ENCODE results near the gene LCNL1. TPM values are rescaled to one million over a fixed set of nuclear protein-coding genes. Genes with fewer than 3 reads are reported as not detected.
"Not testable (repeated sequence)": the region's sequence is repeated elsewhere in the genome, so short reads cannot be mapped to it uniquely, and the experiment has no call there.

The LCNL1 gene
- total RNA-seq, 1 experiment from 2014 or later: not detected

GRCh38 chr9:137030538-137031527, 48.0 kb downstream of the LCNL1 start:
- TF ChIP-seq CTCF (IDR thresholded peaks at IDR 0.05; ENCODE audit: unreplicated experiment): no peak
- no peak overlapping the region for H3K27ac Mint-ChIP-seq (ENCODE audit: low read depth, unreplicated experiment)
- H3K4me1 Mint-ChIP-seq (ENCODE audit: insufficient read depth, unreplicated experiment): peaks cover 8% of the 10 kb centered on the region
- no TSS peak for BruUV-seq (replicated peaks)
- POLR2A ChIA-PET: interaction anchor here (0.6 kb wide), 1 partner anchor 394 kb away, joined by 3 read pairs; no protein-coding TSS in a partner anchor
- DNase-seq (ENCODE audit: unreplicated experiment): no peak
- H3K27me3 Mint-ChIP-seq (ENCODE audit: insufficient read depth, unreplicated experiment): no peaks in the 10 kb centered on the region
- intact Hi-C loops (cut with micrococcal nuclease): no loop called here
- H3K4me3 Mint-ChIP-seq (ENCODE audit: unreplicated experiment): no peak overlapping the region
- CTCF ChIA-PET: interaction anchor here (0.7 to 8.1 kb wide), 10 partner anchors 14 to 312 kb away, joined by 3 to 85 read pairs (median 8); partner anchors contain the start of genes NPDC1 and SAPCD2
- H3K36me3 Mint-ChIP-seq (ENCODE audit: insufficient read depth, unreplicated experiment): peaks cover 5% of the 10 kb centered on the region
- H3K9me3 Mint-ChIP-seq (ENCODE audit: unreplicated experiment): no peaks in the 10 kb centered on the region

- DNase-seq (ENCODE audit: unreplicated experiment): no peak
- Mint-ChIP-seq H3K27me3 (ENCODE audit: insufficient read depth, unreplicated experiment) (no peaks in the 10 kb centered on the region), H3K4me1 (ENCODE audit: insufficient read depth, unreplicated experiment) (peaks cover 8% of the 10 kb centered on the region), H3K9me3 (ENCODE audit: unreplicated experiment) (no peaks in the 10 kb centered on the region), H3K36me3 (ENCODE audit: insufficient read depth, unreplicated experiment) (peaks cover 5% of the 10 kb centered on the region), H3K4me3 (ENCODE audit: unreplicated experiment) (no peak within 1 kb of the TSS), H3K27ac (ENCODE audit: low read depth, unreplicated experiment) (no peak within 1 kb of the TSS)
- ChIA-PET CTCF (interaction anchor here (0.6 to 8.1 kb wide), 5 partner anchors 13 to 136 kb away, joined by 3 to 85 read pairs (median 4); partner anchors contain the start of genes NPDC1 and SAPCD2), POLR2A (no interaction called here)
- BruUV-seq (replicated peaks): no TSS peak
- TF ChIP-seq CTCF (IDR thresholded peaks at IDR 0.05; ENCODE audit: unreplicated experiment): no peak
- intact Hi-C loops (cut with micrococcal nuclease): no loop called here
These were observed 49.3 kb downstream of the LCNL1 start, which contains the start of gene FUT7 for GRCh38 chr9:137031904-137032640. Gene FUT7, minus strand, starts transcription at chr9:137032088. Its CDS starts 97 bp downstream, at chr9:137031991.

DNA sequence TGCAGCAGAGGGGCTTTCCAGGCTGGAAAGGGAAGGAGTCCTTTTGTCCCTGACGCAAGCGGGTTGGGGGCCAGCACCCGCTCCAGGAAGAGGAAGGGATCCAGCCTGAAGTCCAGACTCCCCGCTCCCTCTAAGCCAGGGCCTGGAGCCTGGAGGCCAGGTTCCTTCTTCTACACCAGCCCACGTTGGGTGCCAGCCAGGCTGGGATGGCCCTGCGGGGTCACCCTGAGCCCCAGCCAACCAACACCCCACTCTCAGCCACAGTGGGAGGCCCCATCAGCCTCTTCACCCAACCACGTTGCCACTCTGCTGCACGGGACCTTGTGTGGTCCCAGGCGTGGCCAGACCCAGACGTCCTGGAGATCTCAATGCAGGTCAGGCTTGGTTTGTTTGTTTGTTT, 50.1 kb downstream of the LCNL1 start:
- Mint-ChIP-seq H3K9me3 (ENCODE audit: unreplicated experiment) (no peaks in the 10 kb centered on the region), H3K36me3 (ENCODE audit: insufficient read depth, unreplicated experiment) (peaks cover 11% of the 10 kb centered on the region), H3K4me1 (ENCODE audit: insufficient read depth, unreplicated experiment) (peaks cover 8% of the 10 kb centered on the region), H3K4me3 (ENCODE audit: unreplicated experiment) (no peak overlapping the region), H3K27ac (ENCODE audit: low read depth, unreplicated experiment) (no peak overlapping the region), H3K27me3 (ENCODE audit: insufficient read depth, unreplicated experiment) (no peaks in the 10 kb centered on the region)
- ChIA-PET CTCF (interaction anchor here (0.6 to 8.1 kb wide), 3 partner anchors 14 to 73 kb away, joined by 3 to 85 read pairs (median 9); partner anchors contain the start of genes NPDC1 and SAPCD2), POLR2A (no interaction called here)
- BruUV-seq (replicated peaks): no TSS peak
- no peak for TF ChIP-seq CTCF (IDR thresholded peaks at IDR 0.05; ENCODE audit: unreplicated experiment)
- no peak for DNase-seq (ENCODE audit: unreplicated experiment)
- intact Hi-C loops (cut with micrococcal nuclease): no loop called here

- POLR2A ChIA-PET: interaction anchor here (0.5 kb wide), 1 partner anchor 594 kb away, joined by 3 read pairs; no protein-coding TSS in a partner anchor
These were observed 50.7 kb downstream of the LCNL1 start for GRCh38 chr9:137033481-137033880.

More at GRCh38 chr9:137033481-137033880, 50.7 kb downstream of the LCNL1 start:
- H3K4me1 Mint-ChIP-seq (ENCODE audit: insufficient read depth, unreplicated experiment); H3K4me3 Mint-ChIP-seq (ENCODE audit: unreplicated experiment); DNase-seq (ENCODE audit: unreplicated experiment); H3K27me3 Mint-ChIP-seq (ENCODE audit: insufficient read depth, unreplicated experiment); BruUV-seq (replicated peaks); H3K27ac Mint-ChIP-seq (ENCODE audit: low read depth, unreplicated experiment); intact Hi-C loops (cut with micrococcal nuclease); H3K9me3 Mint-ChIP-seq (ENCODE audit: unreplicated experiment); H3K36me3 Mint-ChIP-seq (ENCODE audit: insufficient read depth, unreplicated experiment): not testable (repeated sequence)
- CTCF ChIA-PET: interaction anchor here (1.6 to 2.7 kb wide), 2 partner anchors 14 to 15 kb away, joined by 5 to 15 read pairs; no protein-coding TSS in a partner anchor
